ENCODE results near the gene MRO.
"Not testable (repeated sequence)": the region's sequence is repeated elsewhere in the genome, so short reads cannot be mapped to it uniquely, and the experiment has no call there.

Gene MRO

GRCh38 chr18:50836521-50836957 is 16.7 kb upstream of the MRO start:
- Histone ChIP-seq H3K27ac (ENCODE audit: low read depth, low read length) (no peak overlapping the region), H3K27me3 (ENCODE audit: control insufficient read depth, insufficient read depth, low read length) (no peaks in the 10 kb centered on the region), H3K9ac (ENCODE audit: low read depth, low read length) (no peak overlapping the region), H3K9me3 (ENCODE audit: control insufficient read depth, insufficient read depth, low read length) (no peaks in the 10 kb centered on the region), H3K4me3 (ENCODE audit: low read depth, low read length) (no peak overlapping the region), H3K4me1 (ENCODE audit: control insufficient read depth, insufficient read depth, low read length) (no peaks in the 10 kb centered on the region), H3K36me3 (ENCODE audit: control insufficient read depth, insufficient read depth, low read length) (no peaks in the 10 kb centered on the region)

- H3K9me3 ChIP-seq (ENCODE audit: control insufficient read depth, insufficient read depth, low read length); H3K27ac ChIP-seq (ENCODE audit: low read depth, low read length); H3K9ac ChIP-seq (ENCODE audit: low read depth, low read length); H3K27me3 ChIP-seq (ENCODE audit: control insufficient read depth, insufficient read depth, low read length); H3K4me3 ChIP-seq (ENCODE audit: low read depth, low read length); H3K36me3 ChIP-seq (ENCODE audit: control insufficient read depth, insufficient read depth, low read length); H3K4me1 ChIP-seq (ENCODE audit: control insufficient read depth, insufficient read depth, low read length): not testable (repeated sequence)
Measured at GRCh38 chr18:50833496-50833895, 13.7 kb upstream of the MRO start.

- Histone ChIP-seq H3K9ac (ENCODE audit: low read depth, low read length) (no peak overlapping the region), H3K4me3 (ENCODE audit: low read depth, low read length) (no peak overlapping the region), H3K27ac (ENCODE audit: low read depth, low read length) (no peak overlapping the region), H3K4me1 (ENCODE audit: control insufficient read depth, insufficient read depth, low read length) (no peaks in the 10 kb centered on the region), H3K27me3 (ENCODE audit: control insufficient read depth, insufficient read depth, low read length) (no peaks in the 10 kb centered on the region), H3K36me3 (ENCODE audit: control insufficient read depth, insufficient read depth, low read length) (no peaks in the 10 kb centered on the region), H3K9me3 (ENCODE audit: control insufficient read depth, insufficient read depth, low read length) (no peaks in the 10 kb centered on the region)
Measured at GRCh38 chr18:50832754-50833153, 12.9 kb upstream of the MRO start.

- H3K27me3 ChIP-seq (ENCODE audit: control insufficient read depth, insufficient read depth, low read length): no peaks in the 10 kb centered on the region
- no peak overlapping the region for H3K4me3 ChIP-seq (ENCODE audit: low read depth, low read length)
- H3K9me3 ChIP-seq (ENCODE audit: control insufficient read depth, insufficient read depth, low read length): no peaks in the 10 kb centered on the region
- no peaks in the 10 kb centered on the region for H3K4me1 ChIP-seq (ENCODE audit: control insufficient read depth, insufficient read depth, low read length)
- no peak overlapping the region for H3K27ac ChIP-seq (ENCODE audit: low read depth, low read length)
- H3K36me3 ChIP-seq (ENCODE audit: control insufficient read depth, insufficient read depth, low read length): no peaks in the 10 kb centered on the region
- no peak overlapping the region for H3K9ac ChIP-seq (ENCODE audit: low read depth, low read length)
Measured at GRCh38 chr18:50830544-50830943, 10.7 kb upstream of the MRO start.

- no peak overlapping the region for H3K4me3 ChIP-seq (ENCODE audit: low read depth, low read length)
- no peaks in the 10 kb centered on the region for H3K9me3 ChIP-seq (ENCODE audit: control insufficient read depth, insufficient read depth, low read length)
- H3K27ac ChIP-seq (ENCODE audit: low read depth, low read length): no peak overlapping the region
- H3K27me3 ChIP-seq (ENCODE audit: control insufficient read depth, insufficient read depth, low read length): no peaks in the 10 kb centered on the region
- no peak overlapping the region for H3K9ac ChIP-seq (ENCODE audit: low read depth, low read length)
- no peaks in the 10 kb centered on the region for H3K4me1 ChIP-seq (ENCODE audit: control insufficient read depth, insufficient read depth, low read length)
- H3K36me3 ChIP-seq (ENCODE audit: control insufficient read depth, insufficient read depth, low read length): no peaks in the 10 kb centered on the region
Measured at GRCh38 chr18:50829644-50830043, 9.8 kb upstream of the MRO start.

- H3K4me3 ChIP-seq (ENCODE audit: low read depth, low read length): no peak overlapping the region
- H3K4me1 ChIP-seq (ENCODE audit: control insufficient read depth, insufficient read depth, low read length): no peaks in the 10 kb centered on the region
- no peaks in the 10 kb centered on the region for H3K9me3 ChIP-seq (ENCODE audit: control insufficient read depth, insufficient read depth, low read length)
- no peak overlapping the region for H3K27ac ChIP-seq (ENCODE audit: low read depth, low read length)
- no peak overlapping the region for H3K9ac ChIP-seq (ENCODE audit: low read depth, low read length)
- H3K36me3 ChIP-seq (ENCODE audit: control insufficient read depth, insufficient read depth, low read length): no peaks in the 10 kb centered on the region
- H3K27me3 ChIP-seq (ENCODE audit: control insufficient read depth, insufficient read depth, low read length): no peaks in the 10 kb centered on the region
Measured at GRCh38 chr18:50826027-50826426, 6.2 kb upstream of the MRO start.

GRCh38 chr18:50825621-50826020 is 5.8 kb upstream of the MRO start:
- Histone ChIP-seq H3K4me1 (ENCODE audit: control insufficient read depth, insufficient read depth, low read length) (no peaks in the 10 kb centered on the region), H3K27me3 (ENCODE audit: control insufficient read depth, insufficient read depth, low read length) (no peaks in the 10 kb centered on the region), H3K9me3 (ENCODE audit: control insufficient read depth, insufficient read depth, low read length) (no peaks in the 10 kb centered on the region), H3K36me3 (ENCODE audit: control insufficient read depth, insufficient read depth, low read length) (no peaks in the 10 kb centered on the region), H3K4me3 (ENCODE audit: low read depth, low read length) (no peak overlapping the region), H3K9ac (ENCODE audit: low read depth, low read length) (no peak overlapping the region), H3K27ac (ENCODE audit: low read depth, low read length) (no peak overlapping the region)

GRCh38 chr18:50822756-50823155 is 2.9 kb upstream of the MRO start:
- Histone ChIP-seq H3K36me3 (ENCODE audit: control insufficient read depth, insufficient read depth, low read length) (no peaks in the 10 kb centered on the region), H3K4me3 (ENCODE audit: low read depth, low read length) (no peak overlapping the region), H3K27ac (ENCODE audit: low read depth, low read length) (no peak overlapping the region), H3K9ac (ENCODE audit: low read depth, low read length) (no peak overlapping the region), H3K27me3 (ENCODE audit: control insufficient read depth, insufficient read depth, low read length) (no peaks in the 10 kb centered on the region), H3K4me1 (ENCODE audit: control insufficient read depth, insufficient read depth, low read length) (peaks cover 18% of the 10 kb centered on the region), H3K9me3 (ENCODE audit: control insufficient read depth, insufficient read depth, low read length) (no peaks in the 10 kb centered on the region)

- no peak overlapping the region for H3K9ac ChIP-seq (ENCODE audit: low read depth, low read length)
- H3K4me3 ChIP-seq (ENCODE audit: low read depth, low read length): no peak overlapping the region
- H3K9me3 ChIP-seq (ENCODE audit: control insufficient read depth, insufficient read depth, low read length): no peaks in the 10 kb centered on the region
- H3K27ac ChIP-seq (ENCODE audit: low read depth, low read length): no peak overlapping the region
- H3K36me3 ChIP-seq (ENCODE audit: control insufficient read depth, insufficient read depth, low read length): no peaks in the 10 kb centered on the region
- peaks cover 35% of the 10 kb centered on the region for H3K4me1 ChIP-seq (ENCODE audit: control insufficient read depth, insufficient read depth, low read length)
- H3K27me3 ChIP-seq (ENCODE audit: control insufficient read depth, insufficient read depth, low read length): no peaks in the 10 kb centered on the region
Measured at GRCh38 chr18:50820901-50821520, 1.2 kb upstream of the MRO start.

- no peak overlapping the region for H3K27ac ChIP-seq (ENCODE audit: low read depth, low read length)
Measured at GRCh38 chr18:50819027-50819727, 639 bp downstream of the MRO start.

GRCh38 chr18:50816419-50817166 is 3.2 kb downstream of the MRO start:
- no peak overlapping the region for H3K27ac ChIP-seq (ENCODE audit: low read depth, low read length)
- no peak overlapping the region for H3K4me3 ChIP-seq (ENCODE audit: low read depth, low read length)
- H3K27me3 ChIP-seq (ENCODE audit: control insufficient read depth, insufficient read depth, low read length): no peaks in the 10 kb centered on the region
- peaks cover 36% of the 10 kb centered on the region for H3K4me1 ChIP-seq (ENCODE audit: control insufficient read depth, insufficient read depth, low read length)
- H3K36me3 ChIP-seq (ENCODE audit: control insufficient read depth, insufficient read depth, low read length): no peaks in the 10 kb centered on the region
- H3K9ac ChIP-seq (ENCODE audit: low read depth, low read length): no peak overlapping the region
- H3K9me3 ChIP-seq (ENCODE audit: control insufficient read depth, insufficient read depth, low read length): no peaks in the 10 kb centered on the region

More at GRCh38 chr18:50819027-50819727, 639 bp downstream of the MRO start:
- Histone ChIP-seq H3K27me3 (ENCODE audit: control insufficient read depth, insufficient read depth, low read length) (no peaks in the 10 kb centered on the region), H3K4me1 (ENCODE audit: control insufficient read depth, insufficient read depth, low read length) (peaks cover 36% of the 10 kb centered on the region), H3K36me3 (ENCODE audit: control insufficient read depth, insufficient read depth, low read length) (no peaks in the 10 kb centered on the region), H3K9me3 (ENCODE audit: control insufficient read depth, insufficient read depth, low read length) (no peaks in the 10 kb centered on the region), H3K4me3 (ENCODE audit: low read depth, low read length) (peak overlapping the region; percentile 51), H3K9ac (ENCODE audit: low read depth, low read length) (peak overlapping the region; percentile 41)

All from HUES48 (cell line).